HG03097 (cell line): Measurements from ENCODE around the gene TIAM2.
"Not testable (repeated sequence)": the region's sequence is repeated elsewhere in the genome, so short reads cannot be mapped to it uniquely, and the experiment has no call there.

Experiments
- ATAC-seq: cut with Tn5 transposase; IDR thresholded peaks from one replicate; pipeline ENCODE4 v1.9.1; 2021; ENCODE audit not compliant: unreplicated experiment, low FRiP score

TIAM2 gene

DNA sequence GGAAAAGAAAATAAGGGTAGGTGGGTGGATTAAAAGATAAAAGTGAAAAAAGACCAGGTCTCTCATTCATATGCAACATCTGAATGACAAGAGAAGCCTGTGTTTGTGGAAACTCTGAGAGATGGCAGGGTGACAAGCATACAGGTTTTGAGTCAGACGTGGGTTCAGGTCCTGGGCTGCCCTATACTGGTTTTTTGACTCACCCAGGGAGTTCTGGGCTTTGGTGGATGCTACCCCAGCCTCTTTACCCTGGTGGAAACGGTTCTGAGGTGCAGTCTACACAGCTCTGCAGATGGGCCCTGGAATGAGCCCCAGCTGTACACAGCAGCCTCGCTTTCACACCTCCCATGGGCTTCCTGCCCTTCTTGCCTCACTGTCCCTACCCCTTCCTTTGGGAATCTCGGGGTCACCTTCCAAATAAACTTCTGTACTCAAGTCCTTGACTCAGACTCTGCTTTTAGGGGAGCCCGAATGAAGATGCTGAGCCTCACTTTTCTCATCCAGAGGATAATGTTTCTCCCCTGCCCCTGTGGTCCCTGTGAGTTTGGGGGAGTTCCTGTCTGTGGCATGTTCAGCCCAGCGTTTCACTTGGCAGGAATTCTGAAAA lies 191.0 kb downstream of the TIAM2 start:
- no peak for ATAC-seq

DNA sequence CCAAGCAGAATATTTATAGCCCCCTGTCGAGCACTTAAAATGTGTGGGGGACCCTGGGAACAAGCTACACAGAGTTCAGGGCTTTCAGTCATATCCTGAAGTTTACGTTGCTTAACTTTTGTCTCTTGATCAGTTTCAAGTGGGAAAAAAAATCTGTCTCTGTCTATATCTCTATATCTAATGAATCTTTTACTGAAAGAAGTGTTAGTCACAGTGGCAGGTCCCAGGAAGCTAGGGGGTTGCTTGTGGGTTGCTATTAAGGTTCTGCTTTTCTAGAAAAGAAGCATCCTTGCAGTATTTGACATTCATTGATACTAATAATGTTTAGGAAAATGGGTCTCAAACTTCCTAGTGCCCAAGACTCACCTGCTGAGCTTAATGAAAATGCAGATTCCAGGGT lies 192.0 kb downstream of the TIAM2 start:
- no peak for ATAC-seq

DNA sequence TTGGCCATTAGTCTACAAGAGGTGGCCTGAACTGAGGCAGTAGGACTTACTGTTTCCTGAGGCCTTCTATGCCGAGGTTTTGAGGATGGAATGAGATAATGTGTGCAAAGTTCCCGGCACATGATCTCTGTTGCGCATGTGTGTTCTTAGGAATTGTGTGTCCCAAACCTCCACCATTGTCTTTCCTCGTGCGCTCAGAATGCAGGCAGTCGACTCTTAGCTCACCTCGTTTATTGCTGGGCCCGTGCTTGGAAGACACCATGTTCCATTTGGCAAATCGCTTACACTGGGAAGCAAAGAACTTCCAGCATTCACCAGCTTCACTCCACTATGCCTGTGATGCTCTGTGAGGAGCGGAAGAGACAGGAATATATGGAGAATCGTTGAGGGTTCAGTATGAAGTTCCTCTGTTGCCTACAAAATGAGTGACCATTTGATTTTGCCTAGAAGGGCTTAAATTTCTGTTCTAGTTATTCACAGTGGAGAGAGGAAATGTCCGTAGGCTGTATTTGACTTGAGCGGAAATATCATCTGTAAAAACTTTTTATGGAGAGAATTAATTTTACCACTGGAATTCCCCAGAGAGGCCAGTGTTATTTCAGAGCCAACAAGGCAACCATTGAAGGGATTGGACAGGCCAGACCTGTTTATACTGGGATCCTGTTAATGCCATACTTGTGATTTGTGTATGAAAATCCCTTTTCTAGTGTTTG lies 193.0 kb downstream of the TIAM2 start:
- no peak for ATAC-seq

DNA sequence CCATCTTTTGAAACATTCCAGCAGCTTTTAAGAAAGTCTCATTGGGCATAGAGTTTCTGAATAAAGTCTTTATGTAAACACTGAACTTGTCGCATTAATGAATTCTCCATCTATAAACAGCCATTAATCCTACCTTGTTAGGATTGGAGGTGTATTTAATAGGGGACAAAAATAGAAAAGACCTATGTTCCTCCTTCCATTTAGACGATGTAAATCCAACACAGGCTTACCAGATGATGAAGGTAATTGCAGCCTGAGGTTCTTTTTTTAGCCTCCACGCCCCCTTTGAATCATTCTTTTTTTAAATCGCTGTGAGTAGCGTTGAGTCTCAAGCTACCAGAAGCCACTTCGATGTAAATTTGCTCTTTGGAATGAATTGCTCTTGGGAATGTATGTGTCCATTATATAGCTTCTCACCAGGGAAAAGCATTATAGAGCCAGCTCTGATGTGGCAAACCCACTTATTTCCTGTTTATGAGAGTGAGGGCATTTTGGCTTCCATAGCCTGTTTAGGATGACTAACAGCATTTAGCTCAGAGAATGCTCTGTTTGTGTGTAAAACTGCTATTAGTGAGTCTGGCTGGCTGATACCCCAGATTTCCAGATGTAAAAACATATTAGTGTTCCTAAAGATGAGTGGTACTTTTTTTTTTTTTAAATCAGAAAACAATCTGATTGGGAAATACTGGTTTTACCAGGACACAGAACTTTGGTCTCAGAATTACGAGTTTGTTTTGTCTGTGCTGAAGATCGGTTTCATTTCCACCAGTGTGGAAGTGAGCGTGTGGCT lies 193.8 kb downstream of the TIAM2 start:
- ATAC-seq: no peak

DNA sequence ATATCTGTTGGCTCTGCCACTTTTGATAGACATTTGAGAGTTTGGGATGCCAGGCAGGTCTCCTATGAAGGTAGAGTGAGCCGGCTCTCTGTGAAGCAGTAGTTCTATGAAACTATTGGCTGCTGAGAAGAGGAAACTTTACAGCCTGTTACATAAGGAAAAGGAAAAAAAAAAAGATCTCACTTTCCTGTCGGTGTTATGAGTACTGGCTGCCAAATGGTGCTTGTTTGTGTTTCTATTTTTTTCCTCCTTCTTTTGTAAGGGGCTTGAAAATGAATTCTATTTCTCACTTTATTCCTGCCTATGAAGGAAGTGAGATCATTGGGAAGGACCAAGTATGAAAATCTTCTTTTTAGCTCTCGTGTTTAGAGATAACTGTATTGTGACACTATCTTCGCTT lies 195.6 kb downstream of the TIAM2 start:
- no peak for ATAC-seq

DNA sequence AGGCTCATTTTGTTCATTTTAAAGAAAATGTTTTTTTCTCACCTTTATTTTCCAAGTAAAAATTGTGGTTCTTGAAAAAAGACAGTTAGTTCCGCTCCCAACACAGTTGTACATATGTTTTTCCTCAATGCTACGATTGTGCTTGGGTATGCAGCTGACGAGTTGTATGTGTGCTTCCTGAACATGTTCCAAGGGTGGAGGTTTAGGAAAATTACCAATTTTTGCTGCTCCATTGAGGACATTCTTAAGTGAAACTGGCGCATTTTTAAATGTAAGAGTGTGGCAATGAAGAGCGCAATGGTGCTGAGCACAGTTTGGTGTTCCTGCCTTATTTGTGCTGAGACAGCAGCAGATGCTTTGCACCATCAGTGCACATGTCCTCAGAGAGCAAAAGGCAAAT lies 198.4 kb downstream of the TIAM2 start:
- no peak for ATAC-seq

DNA sequence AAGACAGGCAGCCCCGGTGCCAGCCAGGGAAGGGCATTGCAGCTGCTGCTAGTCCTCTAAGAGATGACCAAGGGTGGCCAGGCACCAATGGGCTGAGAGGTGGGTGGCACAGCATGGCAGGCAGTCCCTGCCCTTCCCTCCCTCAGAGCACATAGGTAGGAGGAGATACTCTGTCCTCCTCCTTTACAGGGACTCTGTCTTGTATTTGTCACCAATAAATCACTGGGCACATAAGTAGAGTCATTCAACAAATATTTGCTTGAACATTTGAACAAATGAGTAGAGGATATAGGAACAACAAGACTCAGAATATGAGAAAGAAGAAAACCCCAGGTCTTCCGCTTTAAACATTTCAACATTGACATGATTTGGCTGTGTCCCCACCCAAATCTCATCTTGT lies 199.3 kb downstream of the TIAM2 start:
- no peak for ATAC-seq

DNA sequence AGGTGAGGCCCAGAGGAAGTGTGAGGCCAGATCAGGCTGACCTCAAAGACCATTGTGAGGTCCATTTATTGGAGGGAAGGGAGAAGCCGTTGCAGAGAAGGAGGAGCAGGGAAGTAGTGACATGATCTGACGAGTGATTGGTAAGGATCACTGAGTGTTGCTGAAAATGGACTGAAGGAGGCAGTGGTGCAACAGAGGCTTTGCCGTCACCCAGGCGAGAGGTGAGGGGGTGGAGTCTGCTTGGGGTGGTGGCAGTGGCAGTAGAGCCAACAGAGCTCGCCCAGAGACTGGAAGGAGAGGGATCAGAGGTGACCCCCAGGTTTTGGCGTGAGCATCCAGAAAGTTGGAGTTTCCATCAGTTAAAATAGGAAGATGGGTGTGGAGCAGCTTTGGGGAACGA lies 200.8 kb downstream of the TIAM2 start:
- no peak for ATAC-seq

DNA sequence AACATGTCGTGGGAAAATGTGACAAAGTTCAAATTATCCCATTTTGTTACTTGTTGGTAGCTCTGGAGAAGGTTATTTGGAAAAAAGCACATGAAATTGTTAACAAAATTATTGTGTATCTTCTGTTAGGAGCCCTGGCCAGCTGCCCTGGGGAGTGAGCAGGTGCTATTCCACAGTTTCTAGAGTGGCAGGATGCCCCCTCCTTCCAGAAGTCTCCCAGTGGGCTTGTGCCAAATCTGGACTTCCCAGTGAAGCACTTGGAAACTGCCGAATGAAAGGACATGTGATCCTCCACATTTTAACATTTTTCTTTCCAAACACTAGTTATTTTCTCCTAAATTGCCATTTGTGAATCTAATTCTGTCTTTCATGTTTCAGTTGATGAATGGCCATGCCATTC lies 201.8 kb downstream of the TIAM2 start:
- ATAC-seq: no peak

DNA sequence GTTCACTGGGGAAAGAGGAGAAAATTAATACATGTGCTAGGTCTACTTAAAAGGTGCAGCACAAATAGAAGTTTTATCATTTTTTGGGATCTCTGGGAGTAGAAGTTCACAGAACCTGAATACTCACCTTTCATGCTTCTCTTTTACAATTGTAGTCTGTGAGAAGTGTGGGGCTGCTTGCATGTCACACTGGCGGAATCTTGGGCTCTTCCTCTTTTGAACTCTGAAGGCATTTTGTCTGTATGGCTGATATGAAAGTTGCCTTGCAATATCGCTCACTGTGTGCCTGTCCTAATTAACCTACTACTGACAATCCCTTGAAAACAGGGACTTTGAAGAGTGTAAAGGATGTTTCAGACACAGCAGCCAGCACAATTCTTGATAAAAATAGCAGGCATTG lies 202.8 kb downstream of the TIAM2 start:
- no peak for ATAC-seq

DNA sequence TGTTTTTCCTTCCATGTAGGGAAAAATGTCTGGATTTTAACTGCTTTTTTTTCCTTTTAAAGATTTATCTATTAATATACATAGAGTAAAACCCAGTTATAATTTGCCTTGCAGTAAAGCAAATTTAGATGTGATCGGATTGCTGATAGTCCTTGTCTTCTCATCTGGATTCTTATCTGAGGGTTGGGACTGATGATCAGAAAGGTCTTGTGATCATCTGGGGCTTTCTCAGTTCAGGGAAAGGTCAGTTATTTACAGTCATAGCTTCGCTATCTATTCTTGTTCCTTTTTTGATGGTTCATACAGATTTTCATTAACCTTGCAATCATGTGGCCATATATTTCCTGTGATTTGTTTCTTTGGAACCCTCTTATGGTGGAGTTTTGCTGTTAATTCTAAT lies 204.9 kb downstream of the TIAM2 start:
- no peak for ATAC-seq

DNA sequence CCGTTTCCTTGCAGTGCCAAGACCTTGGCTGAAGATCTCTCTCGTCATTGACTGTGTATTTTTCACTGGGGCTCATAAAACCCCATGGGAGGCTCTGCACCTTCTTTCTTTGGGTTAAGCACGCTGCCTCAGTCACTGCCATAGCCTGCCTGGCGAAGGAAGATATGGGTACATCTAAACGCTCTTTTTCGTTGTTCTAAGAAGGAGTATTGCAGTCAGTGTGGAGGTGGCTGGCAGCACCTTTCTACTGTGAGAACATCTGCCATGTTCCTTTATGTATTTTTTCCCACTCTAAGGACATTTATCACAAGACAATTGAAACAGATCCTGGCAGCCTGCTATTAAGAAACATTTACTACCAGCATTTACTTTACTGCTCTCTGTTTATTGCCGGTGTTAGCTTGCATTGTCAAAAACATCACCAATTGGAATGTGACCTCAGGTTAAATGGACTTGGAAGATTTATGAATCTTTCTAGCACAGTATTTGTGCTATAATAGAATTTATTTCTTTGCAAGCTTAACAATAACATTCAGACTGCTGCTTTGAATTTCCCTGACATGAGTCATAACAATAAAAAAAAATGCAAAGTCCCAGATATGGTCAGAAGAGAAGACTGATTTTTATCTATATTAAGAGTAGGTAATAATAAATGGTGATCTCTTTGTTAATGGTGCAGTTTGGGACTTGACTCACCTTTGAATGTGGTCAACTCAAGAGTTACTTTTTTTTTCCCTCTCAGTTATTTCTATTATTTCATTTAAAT lies 206.5 kb downstream of the TIAM2 start:
- no peak for ATAC-seq

DNA sequence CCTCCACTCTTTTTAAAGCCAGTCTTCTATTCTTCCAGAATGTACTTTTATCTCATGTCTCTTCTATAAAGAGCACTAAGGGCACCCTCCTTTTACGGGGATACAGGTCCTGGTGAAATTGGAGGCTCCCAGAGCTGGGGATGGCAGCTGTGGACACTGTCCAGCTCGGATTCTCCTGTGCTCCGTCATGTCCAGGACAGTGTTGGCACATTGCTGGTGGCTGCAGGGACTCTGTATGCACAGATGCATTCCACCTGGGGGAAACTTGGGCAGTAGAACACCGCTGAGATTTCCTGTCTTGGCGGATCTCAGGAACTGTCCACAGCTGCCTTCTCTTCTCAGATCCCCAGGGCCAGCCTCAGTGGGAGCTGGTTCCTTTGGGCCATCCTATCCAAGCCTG lies 212.1 kb downstream of the TIAM2 start:
- no peak for ATAC-seq

DNA sequence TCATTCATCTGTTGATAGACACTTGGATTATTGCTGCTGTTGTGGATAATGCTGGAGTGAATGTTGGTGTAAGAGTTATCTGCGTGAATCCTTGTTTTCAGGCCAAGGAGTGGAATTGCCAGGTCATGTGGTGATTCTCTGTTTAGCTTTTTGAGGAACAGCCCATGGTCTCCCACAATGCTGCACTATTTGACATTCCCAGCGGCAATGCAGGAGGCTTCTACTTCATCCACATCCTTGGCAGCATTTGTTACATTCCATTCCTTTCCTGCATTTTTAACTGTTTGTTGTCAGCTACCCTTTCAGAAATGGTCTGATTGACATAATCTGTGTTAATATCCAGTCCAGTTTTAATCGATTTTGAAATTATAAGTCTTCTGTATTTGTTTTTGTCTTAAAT lies 217.0 kb downstream of the TIAM2 start:
- no peak for ATAC-seq

DNA sequence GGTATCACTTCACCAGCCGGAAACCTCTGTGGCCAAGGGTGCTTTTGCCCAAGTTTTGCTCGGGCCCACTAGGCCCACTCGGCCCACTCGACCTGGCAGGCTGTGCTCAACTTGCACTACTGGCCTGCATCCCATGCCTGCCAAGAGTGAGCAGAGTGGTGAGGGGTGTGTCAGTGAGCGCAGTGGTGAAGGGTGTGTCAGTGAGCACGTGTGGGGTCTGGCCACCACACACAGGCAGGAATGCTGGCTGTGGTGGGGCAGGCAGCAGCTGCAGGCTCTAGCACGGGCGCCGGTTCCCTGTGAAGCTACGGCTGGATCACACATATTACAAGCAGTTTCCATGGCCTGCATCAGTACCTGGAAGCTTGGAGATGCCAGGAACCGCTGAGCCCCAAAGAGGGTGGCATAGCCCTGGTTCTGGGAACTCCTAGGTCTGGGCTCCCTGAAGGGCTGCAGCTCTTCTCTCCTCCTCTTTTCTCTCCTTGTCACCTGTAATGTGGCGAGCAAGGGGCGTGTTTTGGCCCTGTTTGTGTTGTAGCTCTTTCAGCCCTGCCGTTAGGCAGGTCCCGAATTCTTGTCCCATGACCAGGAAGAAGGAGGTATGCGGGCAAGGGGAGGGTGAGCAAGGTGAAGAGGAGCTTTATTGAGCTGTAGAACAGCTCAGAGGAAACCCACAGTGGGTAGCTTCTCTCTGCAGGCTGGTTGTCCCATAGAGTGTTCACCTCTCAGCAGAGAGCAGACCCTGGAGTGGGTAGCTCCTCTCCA lies 217.7 kb downstream of the TIAM2 start:
- ATAC-seq: no peak

DNA sequence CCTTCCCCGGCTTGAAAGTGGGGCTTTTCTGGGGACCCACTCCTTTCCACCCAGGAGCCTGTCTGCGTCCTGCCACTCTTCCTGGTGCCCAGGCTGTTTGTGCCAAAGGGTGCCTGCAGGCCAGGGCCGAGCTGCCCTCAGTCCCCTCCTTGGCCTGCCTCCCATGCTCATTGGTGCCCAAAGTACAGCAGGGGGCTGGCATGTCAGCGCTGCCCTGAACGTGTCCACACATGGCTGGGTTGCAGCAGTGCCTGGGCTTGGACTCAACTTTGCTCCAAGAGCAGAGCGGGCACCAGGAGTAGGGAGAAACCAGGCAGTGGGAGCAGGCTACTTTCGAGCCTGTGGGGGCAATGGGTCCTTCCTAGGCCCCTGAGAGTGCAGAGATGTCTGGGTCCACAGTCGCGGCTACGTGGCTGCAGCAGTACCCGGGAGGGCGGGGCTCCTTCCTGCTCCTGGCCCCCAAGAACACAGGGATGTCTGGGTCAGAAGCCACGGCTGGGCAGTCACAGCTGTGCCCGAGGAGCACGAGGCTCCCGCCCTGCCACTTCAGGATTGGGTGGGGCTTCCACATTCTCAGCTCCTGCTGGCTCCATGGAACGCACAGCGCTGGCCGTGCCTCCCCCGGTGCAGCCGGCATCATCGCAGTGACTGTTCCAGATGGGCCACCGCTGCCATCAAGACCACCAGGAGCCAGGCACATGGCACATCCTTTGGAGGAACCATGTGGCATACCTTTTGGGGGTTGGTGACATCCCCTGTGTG lies 218.7 kb downstream of the TIAM2 start:
- ATAC-seq: no peak

DNA sequence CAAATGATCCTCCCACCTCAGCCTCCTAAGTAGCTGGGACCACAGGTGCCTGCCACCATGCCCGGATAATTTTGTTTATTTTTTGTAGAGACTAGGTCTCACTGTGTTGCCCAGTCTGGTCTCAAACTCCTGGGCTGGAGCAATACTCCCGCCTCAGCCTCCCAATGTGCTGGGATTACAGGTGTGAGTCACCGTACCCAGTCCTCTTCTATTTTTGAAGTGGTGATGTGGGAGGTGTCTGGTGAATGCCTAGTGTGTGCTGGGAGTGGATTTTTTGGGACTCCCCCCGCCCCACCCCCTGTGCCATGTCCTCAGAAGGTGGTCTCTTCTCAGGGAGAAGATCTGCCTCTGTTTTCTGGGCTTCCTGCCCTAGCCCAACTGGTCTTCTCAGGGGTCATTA lies 220.8 kb downstream of the TIAM2 start:
- ATAC-seq: no peak

DNA sequence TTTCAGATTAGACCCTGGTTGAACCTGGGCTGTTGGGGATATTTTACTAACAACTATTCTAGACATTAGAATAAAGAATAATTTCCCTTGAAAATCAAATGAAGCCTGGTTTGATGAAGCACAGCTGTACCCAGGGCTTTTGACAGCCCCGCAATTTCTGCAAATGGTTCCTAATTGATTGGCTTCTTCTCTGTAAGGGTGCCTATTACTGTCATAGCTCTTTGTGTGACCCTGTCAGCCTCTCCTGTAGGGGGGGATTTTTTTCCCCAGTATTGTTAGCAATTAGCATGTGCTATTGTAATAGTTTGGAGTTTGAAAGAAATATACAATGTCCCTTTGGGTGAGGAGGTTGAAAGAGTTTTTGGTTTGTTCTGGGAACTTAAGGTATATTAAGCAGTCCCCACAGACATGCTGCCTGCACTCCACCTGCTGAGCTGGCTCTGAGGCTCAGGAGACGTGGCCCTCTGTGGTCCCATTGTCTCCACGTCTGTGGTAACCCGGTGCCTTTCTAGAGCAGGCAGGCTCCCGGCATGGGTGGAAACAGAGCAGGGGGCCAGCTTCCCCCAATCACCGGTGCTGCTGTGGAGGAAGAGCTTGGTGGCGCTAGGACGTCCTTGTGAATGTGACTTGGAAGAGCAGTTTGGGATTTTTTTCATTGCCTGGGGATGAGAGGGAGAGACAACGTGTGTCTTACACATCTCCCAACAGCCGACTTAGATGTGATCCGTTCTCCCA lies 221.4 kb downstream of the TIAM2 start:
- no peak for ATAC-seq

DNA sequence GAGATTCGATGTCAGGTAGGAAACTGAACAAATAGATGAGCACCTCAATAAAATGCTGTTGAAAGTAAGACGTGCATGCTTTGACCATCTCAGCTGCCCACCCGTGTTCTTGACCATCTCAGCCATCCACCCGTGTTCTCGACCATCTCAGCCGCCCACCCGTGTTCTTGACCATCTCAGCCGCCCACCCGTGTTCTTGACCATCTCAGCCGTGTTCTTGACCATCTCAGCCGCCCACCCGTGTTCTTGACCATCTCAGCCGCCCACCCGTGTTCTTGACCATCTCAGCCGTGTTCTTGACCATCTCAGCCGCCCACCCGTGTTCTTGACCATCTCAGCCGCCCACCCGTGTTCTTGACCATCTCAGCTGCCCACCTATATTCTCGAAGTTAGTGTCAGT lies 223.6 kb downstream of the TIAM2 start:
- not testable (repeated sequence) for ATAC-seq
